Amygdala (tissue), 56 donors: ENCODE measurements around the gene SORCS3.

Experiments used
- DNase-seq, 56 donors: peaks; one replicate each; lab custom pipeline; 2025; lab: John Stamatoyannopoulos, UW

The SORCS3 gene

DNA sequence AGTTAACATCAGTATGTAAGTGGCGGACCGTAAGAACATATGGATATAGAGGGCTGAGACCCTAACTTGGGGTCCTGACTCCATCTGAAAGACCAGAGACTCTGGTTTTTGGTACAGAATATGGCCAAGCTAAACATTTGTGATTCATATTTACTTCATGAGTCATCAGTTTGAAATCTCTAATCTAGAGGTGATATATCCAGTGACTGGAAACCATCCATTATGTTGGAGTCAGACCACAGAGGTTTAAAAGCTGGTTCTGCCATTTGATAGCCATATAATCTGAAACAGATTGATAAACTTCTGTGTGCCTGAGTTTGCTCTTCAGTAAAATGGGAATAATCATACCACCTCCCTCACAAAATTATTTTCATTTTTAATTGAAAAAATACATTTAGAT is 505.3 kb downstream of the SORCS3 start:
- DNase-seq = no peak

DNA sequence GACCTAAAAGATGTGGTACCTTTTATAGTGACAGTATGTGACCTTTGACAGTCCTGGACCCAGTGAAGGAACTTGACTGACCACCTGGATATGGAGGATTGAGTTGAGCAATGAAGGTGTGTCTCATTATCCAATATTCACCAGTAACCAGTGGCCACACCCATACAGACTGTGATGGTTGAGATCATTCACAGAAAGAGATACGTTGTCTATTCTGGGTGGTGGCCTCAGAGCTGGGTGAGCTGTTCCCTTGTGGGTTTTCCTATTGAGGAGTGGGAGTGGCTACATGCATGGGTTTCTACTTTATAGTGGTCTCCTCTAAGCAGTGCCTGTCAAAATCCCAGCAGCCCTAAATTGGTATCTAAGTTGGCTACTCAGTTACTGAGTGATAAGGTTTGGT is 507.4 kb downstream of the SORCS3 start:
- no peak for DNase-seq

DNA sequence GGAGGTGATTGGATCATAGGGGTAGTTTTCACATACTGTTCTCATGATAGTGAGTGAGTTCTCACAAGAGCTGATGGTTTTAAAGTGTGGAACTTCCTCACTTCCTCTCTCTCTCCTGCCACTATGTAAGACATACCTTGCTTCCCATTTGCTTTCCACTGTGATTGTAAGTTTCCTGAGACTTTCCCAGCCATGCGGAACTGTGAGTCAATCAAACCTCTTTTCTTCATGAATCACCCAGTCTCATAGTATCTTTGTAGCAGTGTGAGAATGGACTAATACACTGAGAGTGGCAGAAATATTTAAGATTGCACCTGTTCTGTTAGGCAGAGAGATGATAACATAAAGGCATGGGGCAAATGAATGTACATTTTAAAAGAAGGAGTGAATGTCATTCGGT is 507.8 kb downstream of the SORCS3 start:
- no peak for DNase-seq

DNA sequence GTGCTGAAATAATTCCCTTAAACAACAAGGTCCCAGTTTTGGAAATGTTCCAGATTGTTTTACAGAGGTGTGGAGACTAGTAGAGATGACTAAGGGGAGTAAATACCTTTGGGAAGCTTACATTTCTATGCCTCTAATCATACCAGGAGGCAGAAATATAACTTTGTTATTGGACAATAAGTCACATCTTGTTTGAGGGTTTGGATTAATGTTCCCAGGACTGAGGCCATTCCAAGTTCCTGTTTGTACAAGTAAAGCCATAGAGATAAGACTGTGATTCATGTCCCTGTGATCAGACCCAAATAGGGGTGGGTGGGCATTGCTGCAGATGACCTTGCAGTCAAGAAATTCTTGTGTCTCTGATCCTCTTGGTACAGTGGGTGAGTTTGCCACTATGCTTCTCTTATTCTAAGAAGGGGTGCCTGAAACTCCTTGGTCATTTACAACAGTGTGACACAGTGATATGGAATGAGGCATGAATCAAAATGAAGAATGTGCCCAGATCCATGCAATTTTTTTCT is 508.3 kb downstream of the SORCS3 start:
- no peak for DNase-seq

DNA sequence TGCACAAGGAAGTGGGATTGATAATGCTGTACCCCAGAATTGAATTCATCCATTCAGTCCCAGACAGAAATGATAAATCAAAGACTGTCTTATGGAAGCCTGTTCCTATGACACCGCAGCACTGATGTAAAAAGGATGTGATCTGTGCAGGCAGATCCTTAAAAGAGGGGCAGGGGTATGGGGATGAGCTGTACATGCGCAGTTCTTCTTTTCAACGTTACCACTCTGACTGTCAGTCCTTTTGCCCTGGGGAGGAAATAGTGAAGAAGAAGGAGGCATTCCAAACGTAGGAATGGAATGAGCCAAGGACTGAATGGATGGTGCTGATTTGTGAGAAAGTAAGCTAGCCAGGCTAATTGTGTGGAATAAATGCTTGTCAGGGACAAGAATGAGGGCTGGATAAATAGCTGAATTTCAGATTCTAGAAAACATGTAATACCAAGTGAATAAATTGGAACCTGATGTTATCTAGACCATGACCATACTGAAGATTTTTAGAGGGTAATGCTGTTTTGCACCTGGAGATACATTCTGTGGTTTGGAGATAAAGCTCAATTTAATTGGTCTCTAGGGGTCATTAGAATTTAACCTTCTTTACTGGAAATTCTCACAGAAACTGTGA is 509.3 kb downstream of the SORCS3 start:
- DNase-seq = no peak

DNA sequence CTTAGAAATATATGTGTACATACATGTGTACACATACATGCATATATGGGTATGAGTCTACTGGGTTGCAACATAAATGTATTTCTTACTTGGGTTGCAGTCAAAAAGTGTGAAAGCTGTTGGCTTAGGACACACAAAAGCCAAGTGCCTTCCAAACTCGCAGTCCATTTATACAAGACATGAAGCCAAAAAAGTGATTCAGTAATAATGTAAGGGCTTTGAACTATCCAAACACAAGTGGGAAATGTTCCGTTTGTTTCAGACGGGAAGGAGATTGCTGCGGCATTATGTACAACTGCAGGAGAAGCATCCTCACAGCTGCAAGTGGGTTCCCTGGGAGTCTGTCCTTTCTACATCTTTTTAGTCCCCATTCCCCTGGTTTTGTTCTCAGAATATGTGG is 513.6 kb downstream of the SORCS3 start:
- no peak for DNase-seq

DNA sequence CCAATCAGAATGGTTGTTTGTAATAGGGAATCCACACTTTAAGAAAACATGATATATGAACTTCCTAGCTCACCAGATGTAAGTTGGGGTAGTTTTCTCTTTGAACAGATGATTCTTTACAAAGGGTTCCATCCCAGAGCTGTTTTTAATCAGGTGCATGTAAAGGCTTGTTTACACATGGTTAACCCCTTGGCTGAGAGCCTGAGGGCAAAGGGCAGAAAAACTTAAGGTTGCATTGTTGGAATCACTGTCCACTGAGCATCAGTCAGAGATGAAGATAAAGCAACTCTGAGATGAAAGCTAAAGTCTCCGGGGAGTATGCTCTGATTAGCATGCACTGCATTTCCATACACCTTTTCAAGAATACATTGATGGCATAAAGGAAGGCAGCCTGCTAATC is 518.2 kb downstream of the SORCS3 start:
- DNase-seq = no peak

DNA sequence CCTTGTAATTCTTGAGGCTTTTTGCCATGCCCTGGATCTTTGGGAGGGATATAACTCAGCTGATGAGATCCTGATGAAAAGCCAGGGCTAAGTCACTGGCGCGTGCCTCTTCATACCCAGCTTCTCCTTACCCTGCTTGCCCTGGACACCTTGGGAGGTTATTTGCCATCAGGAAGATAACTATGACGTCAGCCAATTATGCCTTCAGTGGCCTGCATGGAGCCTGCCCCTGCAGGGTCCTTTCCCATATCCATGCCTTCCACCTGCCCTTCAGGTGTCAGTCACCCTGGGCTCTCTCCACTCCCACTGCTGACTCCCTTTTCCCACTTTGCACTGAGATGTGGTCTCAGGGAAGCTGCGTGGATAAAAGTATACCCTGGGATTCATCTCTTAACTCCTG is 520.1 kb downstream of the SORCS3 start:
- no peak for DNase-seq

DNA sequence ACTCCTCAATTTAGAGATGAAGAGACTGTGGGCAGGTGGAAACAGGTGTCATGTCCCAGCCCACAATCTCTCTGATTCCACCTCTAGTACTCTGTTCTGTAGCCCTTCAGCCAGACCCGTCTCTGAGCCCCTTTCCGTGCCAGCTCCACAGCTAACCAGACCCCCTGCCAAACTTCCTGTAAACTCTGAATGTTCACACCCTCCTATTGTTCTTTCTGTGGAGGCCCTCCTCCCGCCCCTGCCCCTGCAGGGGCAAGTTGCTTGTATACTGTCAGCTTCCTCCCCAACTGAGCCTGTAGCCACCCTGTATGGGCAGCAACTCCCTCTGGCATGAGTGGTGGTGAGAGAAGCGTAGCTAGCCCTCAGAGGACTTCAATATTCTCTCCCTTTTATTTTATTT is 520.7 kb downstream of the SORCS3 start:
- DNase-seq = no peak

DNA sequence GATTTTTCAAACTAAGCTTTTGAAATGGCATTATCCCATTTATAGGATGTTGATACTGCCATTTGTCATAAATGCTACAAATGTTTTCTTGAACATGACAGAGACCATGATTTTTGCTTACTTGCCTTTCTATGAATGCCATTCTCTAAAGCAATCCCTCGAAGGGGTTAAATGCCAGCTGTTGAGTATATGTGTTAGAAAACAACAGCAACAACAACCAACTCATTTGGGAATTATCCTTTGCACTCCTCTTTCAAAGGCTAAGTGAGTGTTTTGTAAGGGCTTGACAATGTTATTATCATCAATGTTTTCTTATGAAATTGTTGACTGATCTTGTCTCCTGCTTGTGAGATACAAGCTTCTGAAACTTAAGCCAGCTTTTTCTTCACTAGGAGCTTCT is 529.4 kb downstream of the SORCS3 start:
- DNase-seq = no peak

DNA sequence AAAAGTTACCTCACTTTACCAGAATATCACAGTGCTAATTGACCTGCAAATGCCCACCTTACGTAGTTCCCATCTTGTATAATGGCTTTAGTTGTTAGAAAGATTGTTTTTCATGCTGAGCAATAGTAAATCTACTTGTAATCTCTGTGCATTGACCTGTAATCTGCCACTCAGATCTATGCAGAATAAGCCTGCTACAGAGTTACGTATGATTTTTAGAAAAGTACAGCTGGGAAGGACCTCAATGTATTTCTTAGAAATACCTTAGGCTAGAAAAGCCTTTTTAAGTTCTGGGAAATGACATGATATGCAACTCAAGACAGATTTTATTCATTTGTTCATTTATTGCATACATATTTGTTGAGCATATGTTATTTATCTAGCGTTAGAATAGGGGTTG is 530.9 kb downstream of the SORCS3 start:
- DNase-seq = no peak

DNA sequence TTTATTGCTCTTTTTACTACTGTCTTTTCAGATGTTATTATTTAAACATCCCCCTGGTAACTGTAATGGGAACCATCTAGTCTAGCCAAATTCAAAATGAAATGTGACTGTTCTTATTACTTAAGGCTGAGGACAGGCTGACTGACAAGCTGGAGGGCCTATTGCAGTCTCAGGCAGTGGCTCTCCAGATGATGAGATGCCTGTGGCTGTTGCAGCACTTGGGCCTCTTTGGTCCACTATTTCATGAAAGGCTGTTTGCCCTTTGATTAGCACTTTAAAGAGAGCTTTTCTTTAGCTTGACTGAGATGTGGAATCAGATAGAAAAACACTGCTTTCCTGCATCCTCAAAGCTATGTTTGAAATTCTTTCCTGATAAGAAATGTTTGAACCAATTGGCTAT is 540.5 kb downstream of the SORCS3 start:
- no peak for DNase-seq

DNA sequence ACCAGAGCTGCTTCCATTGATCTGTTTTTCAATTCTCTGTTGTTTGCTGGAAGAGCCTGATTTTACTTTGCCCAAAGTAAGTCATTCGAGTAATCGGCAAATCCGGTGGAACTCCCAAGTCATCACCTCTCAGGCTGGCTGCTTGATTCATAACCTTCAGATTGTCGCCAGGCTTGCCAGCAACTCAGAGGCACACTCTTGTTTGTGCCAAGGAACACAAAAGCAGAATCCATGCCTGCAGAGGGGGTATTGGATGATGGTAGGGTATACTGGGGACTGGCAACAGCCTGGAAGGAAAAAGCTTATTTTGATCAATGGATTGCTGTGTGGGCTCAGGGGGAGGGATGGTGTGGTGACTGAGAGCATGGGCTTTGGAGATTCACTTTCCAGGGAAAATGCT is 542.4 kb downstream of the SORCS3 start:
- peak in 7 of 56 donors; percentile 0 to 14 (median 2) for DNase-seq

DNA sequence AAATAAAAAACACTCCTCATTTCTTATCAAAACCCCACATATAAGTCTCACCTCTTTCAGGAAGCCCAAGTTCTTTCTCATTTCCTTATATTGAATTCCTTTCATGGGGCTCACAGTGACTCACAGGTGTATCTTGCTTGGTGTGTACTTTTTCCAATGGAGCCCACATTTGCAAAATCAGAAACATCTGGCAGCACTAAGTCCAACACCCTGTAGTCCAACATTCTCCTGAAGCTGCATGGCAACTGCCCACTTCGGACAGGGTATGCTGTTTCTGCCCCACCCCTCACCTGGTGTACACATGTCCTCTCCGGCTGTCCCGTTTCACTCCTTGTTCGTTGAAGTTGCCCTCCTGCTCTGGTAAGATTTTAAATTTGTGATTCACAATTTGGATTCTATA is 544.1 kb downstream of the SORCS3 start:
- no peak for DNase-seq

DNA sequence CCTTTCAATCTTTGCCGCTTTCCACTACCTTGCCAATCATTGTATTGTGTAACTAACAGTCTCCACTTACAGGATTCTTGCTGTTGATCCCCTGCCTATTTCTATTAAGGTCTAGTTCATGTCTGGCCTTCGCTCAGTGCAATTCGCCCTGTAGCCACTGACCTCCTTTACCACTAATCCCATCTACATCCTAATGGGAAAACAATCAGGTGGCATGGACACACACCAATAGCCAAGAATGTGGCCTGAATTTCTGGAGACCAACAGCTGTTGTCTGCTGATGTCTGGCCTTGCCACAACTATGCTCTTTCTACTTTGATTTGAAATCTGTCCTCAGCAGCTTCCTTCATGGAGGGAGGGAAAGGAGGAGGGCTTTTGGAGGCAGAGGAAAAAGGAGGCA is 546.2 kb downstream of the SORCS3 start:
- DNase-seq = no peak

DNA sequence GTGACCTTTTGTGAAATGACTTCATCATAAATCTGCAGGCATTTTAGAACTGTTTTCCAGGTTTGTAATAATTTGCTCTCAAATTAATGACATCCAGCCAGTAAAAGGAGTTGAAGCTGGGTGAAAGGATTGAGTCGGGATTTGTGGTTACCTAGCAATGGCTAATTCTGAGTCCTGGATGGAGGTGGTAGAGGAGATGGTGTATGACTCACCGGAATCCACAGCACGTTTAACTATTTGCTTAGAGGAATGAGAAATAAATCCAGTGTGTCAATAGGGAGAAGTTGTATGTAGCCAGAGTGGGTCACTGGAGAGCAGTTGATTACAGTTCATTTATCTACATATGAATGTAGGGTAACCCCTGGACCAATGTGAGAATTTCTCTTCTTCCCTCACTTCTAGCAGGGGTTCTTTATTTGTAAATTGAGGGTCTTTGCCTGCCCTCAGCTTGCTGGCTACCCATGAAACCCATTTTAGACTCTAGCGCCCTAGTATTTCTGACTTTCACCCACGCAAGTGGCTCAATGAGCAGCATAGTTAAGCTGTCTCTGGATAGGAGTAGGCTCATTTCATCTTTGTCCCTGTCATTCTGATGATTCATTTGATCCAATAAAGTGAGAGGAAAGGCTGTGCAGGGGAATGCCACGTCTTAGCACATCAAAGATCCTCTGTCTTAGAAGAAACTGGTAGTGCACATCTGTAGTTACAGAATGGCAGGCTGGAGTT is 547.8 kb downstream of the SORCS3 start:
- DNase-seq = peak in 5 of 56 donors; percentile 1 to 14 (median 7)

DNA sequence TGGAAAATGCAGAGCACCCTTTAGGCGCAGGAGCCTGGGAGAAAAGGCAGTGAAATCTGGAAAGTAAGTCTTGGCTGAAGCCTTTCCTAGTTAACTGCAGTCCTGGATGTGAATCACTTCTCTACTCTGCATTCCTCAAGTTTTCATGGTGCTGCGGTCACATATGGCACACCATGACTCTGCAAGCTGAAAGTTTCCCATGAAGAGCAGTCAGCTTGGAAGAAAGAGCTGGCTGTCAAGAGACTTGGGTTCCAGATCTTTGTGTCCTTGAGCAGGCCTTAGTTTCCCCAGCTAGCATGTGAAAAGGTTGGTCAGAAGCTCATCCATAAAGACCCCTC is 548.3 kb downstream of the SORCS3 start:
- DNase-seq = no peak

DNA sequence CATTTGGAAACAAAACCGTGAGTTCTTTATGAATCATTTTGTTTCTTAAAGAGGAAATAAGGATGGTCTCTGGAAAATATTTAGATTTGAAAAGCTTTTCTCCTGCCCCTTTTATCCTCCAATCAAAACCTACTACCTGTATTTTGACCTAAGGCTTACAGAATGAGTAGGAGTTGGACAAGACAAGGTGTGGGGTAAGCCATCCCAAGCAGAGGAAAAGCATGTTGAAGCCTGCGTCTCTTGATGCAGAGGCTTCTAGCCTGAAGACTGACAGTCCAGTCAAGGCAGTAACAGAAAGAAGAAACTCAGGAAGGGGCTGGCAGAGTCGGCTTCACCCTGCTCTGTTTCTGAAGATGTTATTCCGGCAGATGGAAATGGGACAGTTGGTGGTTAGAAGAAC is 551.1 kb downstream of the SORCS3 start:
- DNase-seq = no peak

DNA sequence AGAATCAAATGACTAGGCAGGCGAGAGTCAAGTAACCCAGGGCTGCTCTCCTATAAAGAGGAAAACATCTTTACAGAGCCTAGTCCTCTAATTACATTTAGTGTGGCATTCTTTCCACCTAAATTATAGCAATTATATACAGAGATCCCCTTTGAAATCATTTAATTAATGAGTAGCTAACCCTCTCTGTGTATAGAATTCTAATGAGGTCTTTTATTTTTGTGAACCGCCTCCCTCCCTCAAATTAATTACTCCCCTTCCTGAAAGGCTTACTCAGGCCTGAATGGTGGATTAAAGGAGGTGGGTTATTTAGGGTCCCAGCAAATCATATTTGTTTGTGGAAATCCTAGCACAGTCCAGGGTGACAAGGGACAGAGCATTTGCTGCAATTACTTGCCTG is 551.8 kb downstream of the SORCS3 start:
- DNase-seq = no peak

DNA sequence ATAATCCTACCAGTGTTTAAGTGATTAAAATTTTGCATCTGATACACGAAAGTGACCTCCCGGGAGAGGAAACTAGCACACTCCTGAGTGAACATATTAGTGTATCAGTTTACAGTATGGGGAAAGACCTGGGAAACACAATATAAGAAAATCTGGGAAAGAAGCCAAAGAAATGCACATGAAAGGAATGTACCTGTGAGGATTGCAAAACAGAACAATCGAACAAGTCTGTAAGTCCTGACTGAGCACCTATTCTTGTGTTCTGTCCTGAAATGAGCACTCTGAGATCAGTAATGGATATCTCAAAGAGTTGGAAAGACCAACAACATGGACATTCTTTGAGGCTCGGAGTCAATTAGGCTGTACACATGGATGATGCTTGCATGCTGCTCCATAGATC is 554.7 kb downstream of the SORCS3 start:
- DNase-seq = no peak

DNA sequence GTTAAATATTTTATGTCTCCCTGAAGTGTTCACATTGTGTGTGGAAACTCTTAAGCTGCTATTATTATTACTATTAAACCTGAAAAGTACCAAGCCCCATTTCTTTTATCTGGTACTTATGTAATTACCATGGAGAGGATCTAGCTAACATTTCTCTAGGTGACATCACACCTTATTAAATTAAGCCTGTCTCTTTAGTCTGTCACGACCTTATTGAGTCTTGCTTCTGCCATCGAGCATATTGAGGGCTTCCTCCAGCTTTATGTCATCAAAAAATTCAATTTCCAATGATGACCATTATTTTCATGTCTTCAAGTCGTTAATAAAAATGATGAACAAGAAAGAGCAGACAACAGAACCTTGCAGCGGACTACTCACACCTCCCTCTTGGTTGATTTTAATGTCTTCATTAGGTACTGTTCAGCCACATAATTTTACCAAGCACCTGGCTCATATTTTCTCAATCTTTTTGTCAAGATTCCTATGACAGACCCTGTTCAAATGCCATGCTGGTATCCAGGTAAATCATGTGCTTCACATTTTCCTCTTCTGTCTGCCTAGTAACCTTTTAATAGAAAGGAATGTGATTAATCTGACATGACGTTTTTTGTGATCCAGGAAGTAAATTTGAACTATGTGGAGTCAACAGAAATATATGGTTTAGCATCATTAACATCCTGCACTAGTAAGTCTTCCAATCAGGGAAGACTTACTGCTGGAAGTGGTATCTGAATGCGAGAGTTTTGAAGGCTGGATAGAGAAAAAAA is 556.7 kb downstream of the SORCS3 start:
- no peak for DNase-seq

DNA sequence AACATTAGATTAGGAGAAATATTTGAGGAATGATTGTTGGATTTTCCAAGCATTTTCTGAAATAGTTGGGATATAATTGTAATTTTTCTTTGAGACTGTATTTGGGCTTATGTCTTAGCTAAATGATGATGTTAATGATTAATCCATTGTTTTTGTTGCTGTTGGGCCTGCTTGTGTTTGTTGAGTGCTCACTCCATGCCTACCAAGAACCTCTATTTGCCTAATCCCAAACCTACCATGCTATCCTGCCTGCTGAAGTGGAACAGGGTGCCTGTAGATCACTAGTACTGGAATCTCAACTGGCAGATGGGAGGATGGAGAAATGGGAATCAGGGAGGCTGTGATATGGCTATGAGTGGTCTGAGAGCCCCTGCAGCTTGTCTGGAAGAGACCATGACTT is 565.5 kb downstream of the SORCS3 start:
- no peak for DNase-seq
